HL-60 (cell line): Measurements from ENCODE around the gene ZNF586.
A peak's percentile ranks its signal among the peaks of the same experiment; 100 is the strongest.

Experiments used
- DNase-seq, 2 experiments: peaks; one replicate each; pipeline ENCODE4 v3.0.0-alpha.2; 2010 to 2020; ENCODE audit warnings: low read depth in 1 of 2, low spot score in 1 of 2
- H3K27ac ChIP-seq: fragments of 250-450 bp; sonication (Bioruptor Pico); replicated peaks from 2 replicates; pipeline ENCODE4 v1.5.1; 2020; ENCODE audit warnings: mild to moderate bottlenecking, moderate library complexity
- H3K27me3 ChIP-seq: fragments of 250-450 bp; sonication (Bioruptor Pico); 2 replicates; pipeline ENCODE4 v1.5.1; 2021; ENCODE audit warnings: mild to moderate bottlenecking, moderate library complexity; ENCODE audit not compliant: insufficient read depth, poor library complexity, severe bottlenecking
- H3K4me3 ChIP-seq: replicated peaks from 2 replicates; pipeline ENCODE4 v1.5.1; 2011; ENCODE audit warnings: mild to moderate bottlenecking, control low read depth, low read length; ENCODE audit not compliant: insufficient read depth
- GABPA ChIP-seq: IDR thresholded peaks from 2 replicates; pipeline ENCODE4 v1.6.1; 2012; ENCODE audit warnings: low read depth
- POLR2AphosphoS5 ChIP-seq: IDR thresholded peaks from 2 replicates; pipeline ENCODE4 v1.6.1; 2012; ENCODE audit warnings: low read depth
- SPI1 ChIP-seq: IDR thresholded peaks from 2 replicates; pipeline ENCODE4 v1.6.1; 2012; ENCODE audit warnings: low read depth, mild to moderate bottlenecking, borderline replicate concordance
- TF ChIP-seq, protein P1 (sequence below): IDR thresholded peaks from 2 replicates; pipeline ENCODE4 v1.6.1; 2012; ENCODE audit warnings: low read depth; ENCODE audit not compliant: insufficient replicate concordance
- TF ChIP-seq, protein P2 (sequence below): IDR thresholded peaks from one replicate; pipeline ENCODE4 v1.5.1; 2011; ENCODE audit warnings: low read length, control low read depth, inconsistent platforms; ENCODE audit not compliant: insufficient read depth

ZNF586 gene

DNA sequence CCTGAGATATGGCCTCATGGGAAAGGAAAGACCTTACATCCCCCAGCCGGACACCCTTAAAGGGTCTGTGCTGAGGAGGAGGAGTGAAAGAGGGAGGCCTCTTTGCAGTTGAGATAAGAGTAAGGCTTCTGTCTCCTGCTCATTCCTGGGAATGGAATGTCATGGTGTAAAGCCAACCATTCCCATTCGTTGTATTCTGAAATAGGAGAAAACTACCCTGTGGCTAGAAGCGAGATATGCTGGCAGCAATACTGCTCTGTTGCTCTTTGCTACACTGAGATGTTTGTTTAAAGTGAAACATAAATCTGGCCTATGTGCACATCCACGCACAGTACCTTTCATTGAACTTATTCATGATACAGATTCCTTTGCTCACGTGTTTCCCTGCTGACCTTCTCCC lies 59.8 kb downstream of the ZNF586 start:
- Histone ChIP-seq H3K4me3 (no peak overlapping the region), H3K27ac (no peak overlapping the region), H3K27me3 (no peaks in the 10 kb centered on the region)
- TF ChIP-seq POLR2AphosphoS5: no peak
- TF ChIP-seq GABPA: no peak
- TF ChIP-seq, protein P1, sequence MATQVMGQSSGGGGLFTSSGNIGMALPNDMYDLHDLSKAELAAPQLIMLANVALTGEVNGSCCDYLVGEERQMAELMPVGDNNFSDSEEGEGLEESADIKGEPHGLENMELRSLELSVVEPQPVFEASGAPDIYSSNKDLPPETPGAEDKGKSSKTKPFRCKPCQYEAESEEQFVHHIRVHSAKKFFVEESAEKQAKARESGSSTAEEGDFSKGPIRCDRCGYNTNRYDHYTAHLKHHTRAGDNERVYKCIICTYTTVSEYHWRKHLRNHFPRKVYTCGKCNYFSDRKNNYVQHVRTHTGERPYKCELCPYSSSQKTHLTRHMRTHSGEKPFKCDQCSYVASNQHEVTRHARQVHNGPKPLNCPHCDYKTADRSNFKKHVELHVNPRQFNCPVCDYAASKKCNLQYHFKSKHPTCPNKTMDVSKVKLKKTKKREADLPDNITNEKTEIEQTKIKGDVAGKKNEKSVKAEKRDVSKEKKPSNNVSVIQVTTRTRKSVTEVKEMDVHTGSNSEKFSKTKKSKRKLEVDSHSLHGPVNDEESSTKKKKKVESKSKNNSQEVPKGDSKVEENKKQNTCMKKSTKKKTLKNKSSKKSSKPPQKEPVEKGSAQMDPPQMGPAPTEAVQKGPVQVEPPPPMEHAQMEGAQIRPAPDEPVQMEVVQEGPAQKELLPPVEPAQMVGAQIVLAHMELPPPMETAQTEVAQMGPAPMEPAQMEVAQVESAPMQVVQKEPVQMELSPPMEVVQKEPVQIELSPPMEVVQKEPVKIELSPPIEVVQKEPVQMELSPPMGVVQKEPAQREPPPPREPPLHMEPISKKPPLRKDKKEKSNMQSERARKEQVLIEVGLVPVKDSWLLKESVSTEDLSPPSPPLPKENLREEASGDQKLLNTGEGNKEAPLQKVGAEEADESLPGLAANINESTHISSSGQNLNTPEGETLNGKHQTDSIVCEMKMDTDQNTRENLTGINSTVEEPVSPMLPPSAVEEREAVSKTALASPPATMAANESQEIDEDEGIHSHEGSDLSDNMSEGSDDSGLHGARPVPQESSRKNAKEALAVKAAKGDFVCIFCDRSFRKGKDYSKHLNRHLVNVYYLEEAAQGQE: no peak
- TF ChIP-seq, protein P2, sequence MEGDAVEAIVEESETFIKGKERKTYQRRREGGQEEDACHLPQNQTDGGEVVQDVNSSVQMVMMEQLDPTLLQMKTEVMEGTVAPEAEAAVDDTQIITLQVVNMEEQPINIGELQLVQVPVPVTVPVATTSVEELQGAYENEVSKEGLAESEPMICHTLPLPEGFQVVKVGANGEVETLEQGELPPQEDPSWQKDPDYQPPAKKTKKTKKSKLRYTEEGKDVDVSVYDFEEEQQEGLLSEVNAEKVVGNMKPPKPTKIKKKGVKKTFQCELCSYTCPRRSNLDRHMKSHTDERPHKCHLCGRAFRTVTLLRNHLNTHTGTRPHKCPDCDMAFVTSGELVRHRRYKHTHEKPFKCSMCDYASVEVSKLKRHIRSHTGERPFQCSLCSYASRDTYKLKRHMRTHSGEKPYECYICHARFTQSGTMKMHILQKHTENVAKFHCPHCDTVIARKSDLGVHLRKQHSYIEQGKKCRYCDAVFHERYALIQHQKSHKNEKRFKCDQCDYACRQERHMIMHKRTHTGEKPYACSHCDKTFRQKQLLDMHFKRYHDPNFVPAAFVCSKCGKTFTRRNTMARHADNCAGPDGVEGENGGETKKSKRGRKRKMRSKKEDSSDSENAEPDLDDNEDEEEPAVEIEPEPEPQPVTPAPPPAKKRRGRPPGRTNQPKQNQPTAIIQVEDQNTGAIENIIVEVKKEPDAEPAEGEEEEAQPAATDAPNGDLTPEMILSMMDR: no peak
- TF ChIP-seq SPI1: no peak
- no peak for DNase-seq

DNA sequence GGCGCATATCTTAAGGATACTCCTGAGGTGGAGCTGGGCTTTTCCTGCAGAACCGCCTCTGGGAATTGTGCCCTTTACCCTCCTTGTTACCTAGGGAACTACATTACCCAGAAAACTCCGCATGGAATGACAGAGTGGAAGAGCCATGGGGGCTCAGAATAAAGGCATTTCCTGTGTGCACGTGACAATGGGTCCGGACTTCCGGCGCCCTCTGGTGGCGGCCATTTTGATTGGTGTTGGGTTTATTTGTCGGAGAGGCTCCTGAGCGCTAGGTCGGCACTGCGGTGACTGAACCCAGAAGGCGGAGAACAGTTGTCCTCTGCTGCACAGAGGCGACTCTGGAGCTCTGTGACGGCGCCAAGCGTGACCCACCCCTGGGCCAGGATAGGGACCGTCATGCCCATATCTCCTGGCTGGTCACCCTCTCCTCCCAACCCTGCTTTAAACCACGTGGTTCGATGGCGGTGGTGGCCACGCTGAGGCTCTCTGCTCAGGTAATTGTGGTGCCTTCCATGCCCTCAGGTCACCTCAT lies 60.7 kb downstream of the ZNF586 start, which contains the start of gene ZNF587B:
Gene ZNF587B, plus strand, starts transcription at position 229 of the 532 bp plus-strand sequence. Its CDS starts 230 bp downstream, at position 459.
- DNase-seq: no peak
- peak; percentile 76 for TF ChIP-seq GABPA
- TF ChIP-seq, protein P1: no peak
- Histone ChIP-seq H3K4me3 (no peak within 1 kb of the TSS), H3K27me3 (no peaks in the 10 kb centered on the region), H3K27ac (no peak within 1 kb of the TSS)
